Spleen (tissue), 11 donors: ENCODE measurements around the gene VSIG10L2. TPM values are rescaled to one million over a fixed set of nuclear protein-coding genes. Genes with fewer than 3 reads are reported as not detected.

ENCODE experiments used
- DNase-seq: peaks from one replicate; pipeline ENCODE4 v3.0.0-alpha.2; 2020
- H3K27ac ChIP-seq, 8 donors: fragments of 200-600 bp; sonication (generic) in 7 of 8; 1 replicate in 4 of 8; 2 replicates in 4 of 8; pipeline versions ENCODE4 v1.5.0 to v1.8.0; 2016 to 2021; ENCODE audit warnings: inconsistent platforms in 4 of 8, mild to moderate bottlenecking in 4 of 8, moderate library complexity in 1 of 8
- H3K27me3 ChIP-seq, 7 donors: fragments of 200-600 bp; sonication (generic) in 6 of 7; replicated peaks in 1 of 7; 1 replicate in 4 of 7; 2 replicates in 3 of 7; pipeline versions ENCODE4 v1.5.0 to v1.8.0; 2016 to 2021; ENCODE audit warnings: inconsistent platforms in 3 of 7, mild to moderate bottlenecking in 1 of 7
- H3K36me3 ChIP-seq, 6 donors: fragments of 200-600 bp; sonication (generic) in 5 of 6; 1 replicate in 4 of 6; 2 replicates in 2 of 6; pipeline versions ENCODE4 v1.5.0 to v1.8.0; 2016 to 2021; ENCODE audit warnings: inconsistent platforms in 2 of 6
- H3K4me1 ChIP-seq, 6 donors: fragments of 200-600 bp; sonication (generic) in 5 of 6; 1 replicate in 3 of 6; 2 replicates in 3 of 6; pipeline versions ENCODE4 v1.5.0 to v1.8.0; 2016 to 2021; ENCODE audit warnings: inconsistent platforms in 3 of 6
- H3K4me3 ChIP-seq, 8 donors: fragments of 200-600 bp; sonication (generic) in 7 of 8; 1 replicate in 4 of 8; 2 replicates in 4 of 8; pipeline versions ENCODE4 v1.5.0 to v1.8.0; 2016 to 2021; ENCODE audit warnings: inconsistent platforms in 4 of 8, mild to moderate bottlenecking in 4 of 8, moderate library complexity in 2 of 8
- H3K9me3 ChIP-seq, 8 donors: fragments of 200-600 bp; sonication (generic) in 7 of 8; 1 replicate in 4 of 8; 2 replicates in 4 of 8; pipeline versions ENCODE4 v1.5.0 to v1.8.0; 2016 to 2021; ENCODE audit warnings: inconsistent platforms in 4 of 8
- POLR2A ChIP-seq, 3 donors: fragments of 450-650 bp; IDR thresholded peaks; one replicate each; pipeline ENCODE4 v1.5.1; 2017; ENCODE audit warnings: antibody characterized with exemption in 3 of 3, mild to moderate bottlenecking in 1 of 3
- POLR2AphosphoS5 ChIP-seq, 3 donors: sonication (generic); formaldehyde crosslinking; IDR thresholded peaks; one replicate each; pipeline ENCODE4 v1.5.1; 2017; ENCODE audit warnings: antibody characterized with exemption in 3 of 3
- WGBS, 5 donors: extraction: QIAGEN DNeasy Blood & Tissue Kit in 3 of 5; methylation state at CpG; one replicate each; pipeline versions ENCODE4 v1.1.5 to v1.1.7; 2013 to 2018; 5-methylcytosine and 5-hydroxymethylcytosine counted together
- intact Hi-C: fragments of 100-400 bp; cut with DNase I; formaldehyde crosslinking; loops from one replicate; pipeline ENCODE4 v1.15.0; 2023; ENCODE audit warnings: low total_unique reads
- polyA plus RNA-seq, 3 donors: library from polyadenylated mRNA; stranded (reverse); fragments of 200-250 nt; gene quantifications; one replicate each; pipeline ENCODE4 v1.2.1, GENCODE V29; 2013
- total RNA-seq, 7 donors: library from RNA; depleted of rRNA in 3 of 7; stranded (reverse); fragments of >200 nt in 3 of 7; fragmentation: NEBNext Ultra II Directional in 4 of 7; extraction: Animal tissue kit (Norgen Biotek cat#: 25700) in 4 of 7; gene quantifications; one replicate each; pipeline versions ENCODE4 v1.1.0 to v1.2.1, GENCODE V29; 2016 to 2021
- TF ChIP-seq, protein P1 (sequence below), 11 experiments: fragments of 200-600 bp in 7 of 11; fragments of 450-650 bp in 4 of 11; sonication (generic) in 4 of 11; IDR thresholded peaks in 8 of 11; conservative IDR thresholded peaks in 3 of 11; 1 replicate in 7 of 11; 2 replicates in 4 of 11; pipeline versions ENCODE4 v1.4.0 to v1.8.0; 2016 to 2021; ENCODE audit warnings: antibody characterized with exemption in 11 of 11, inconsistent platforms in 4 of 11, mild to moderate bottlenecking in 1 of 11
- donor health status: healthy with polysubstance abuse.
- donor health status: DM: no; HTN: no; CAD: no; lungs with moderate emphysema.
- donor health status: DM: no; HTN: no; CAD: no.
- donor health status: Bipolar disorder and iron deficiency.
- donor health status: healthy.
- donor health status: DM: no; HTN: no; CAD: no.
- donor health status: DM: yes; HTN: yes; CAD: no.

Gene VSIG10L2
- total and polyA plus RNA-seq, 10 donors, result 1.2 to 7.1 (median 3.1) TPM; not detected in 1

DNA sequence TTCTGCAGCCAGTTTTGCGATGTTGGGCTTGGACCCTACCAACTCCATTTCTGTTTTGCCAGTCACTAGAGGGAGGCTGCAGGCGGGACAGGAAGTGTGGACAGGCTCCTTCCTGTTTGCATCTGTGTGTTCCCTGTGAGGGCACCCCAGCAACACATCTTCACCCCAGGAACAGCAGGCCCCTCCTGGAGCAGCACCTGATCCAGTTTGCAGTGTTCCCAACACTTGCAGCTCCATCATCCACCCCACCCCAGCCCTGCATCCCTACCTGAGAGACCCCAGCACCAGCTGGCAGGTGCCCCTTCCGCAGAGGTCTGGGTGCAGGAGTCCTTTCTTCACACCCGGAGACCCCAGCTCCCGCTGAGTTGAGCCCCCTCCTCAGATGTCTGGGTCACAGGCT is 7.4 kb upstream of the VSIG10L2 start:
- Histone ChIP-seq H3K4me1 (peaks cover 0 to 7% (median 0%) of the 10 kb centered on the region in 6 donors), H3K4me3 (no peak overlapping the region), H3K27ac (no peak overlapping the region), H3K36me3 (no peaks in the 10 kb centered on the region), H3K27me3 (peaks cover 0 to 9% (median 0%) of the 10 kb centered on the region in 7 donors), H3K9me3 (no peaks in the 10 kb centered on the region)
- 79 to 89% (median 85%) methylated on average over 5 of the region's 5 CpGs for WGBS, 5 donors
- intact Hi-C loops, result no loop called here
- TF ChIP-seq, protein P1, sequence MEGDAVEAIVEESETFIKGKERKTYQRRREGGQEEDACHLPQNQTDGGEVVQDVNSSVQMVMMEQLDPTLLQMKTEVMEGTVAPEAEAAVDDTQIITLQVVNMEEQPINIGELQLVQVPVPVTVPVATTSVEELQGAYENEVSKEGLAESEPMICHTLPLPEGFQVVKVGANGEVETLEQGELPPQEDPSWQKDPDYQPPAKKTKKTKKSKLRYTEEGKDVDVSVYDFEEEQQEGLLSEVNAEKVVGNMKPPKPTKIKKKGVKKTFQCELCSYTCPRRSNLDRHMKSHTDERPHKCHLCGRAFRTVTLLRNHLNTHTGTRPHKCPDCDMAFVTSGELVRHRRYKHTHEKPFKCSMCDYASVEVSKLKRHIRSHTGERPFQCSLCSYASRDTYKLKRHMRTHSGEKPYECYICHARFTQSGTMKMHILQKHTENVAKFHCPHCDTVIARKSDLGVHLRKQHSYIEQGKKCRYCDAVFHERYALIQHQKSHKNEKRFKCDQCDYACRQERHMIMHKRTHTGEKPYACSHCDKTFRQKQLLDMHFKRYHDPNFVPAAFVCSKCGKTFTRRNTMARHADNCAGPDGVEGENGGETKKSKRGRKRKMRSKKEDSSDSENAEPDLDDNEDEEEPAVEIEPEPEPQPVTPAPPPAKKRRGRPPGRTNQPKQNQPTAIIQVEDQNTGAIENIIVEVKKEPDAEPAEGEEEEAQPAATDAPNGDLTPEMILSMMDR (IDR thresholded peaks at IDR 0.05 in 8 of 11, conservative IDR thresholded peaks at IDR 0.05 in 3 of 11), result no peak
- TF ChIP-seq POLR2A (IDR thresholded peaks at IDR 0.05), result no peak
- DNase-seq, result peak; percentile 36

DNA sequence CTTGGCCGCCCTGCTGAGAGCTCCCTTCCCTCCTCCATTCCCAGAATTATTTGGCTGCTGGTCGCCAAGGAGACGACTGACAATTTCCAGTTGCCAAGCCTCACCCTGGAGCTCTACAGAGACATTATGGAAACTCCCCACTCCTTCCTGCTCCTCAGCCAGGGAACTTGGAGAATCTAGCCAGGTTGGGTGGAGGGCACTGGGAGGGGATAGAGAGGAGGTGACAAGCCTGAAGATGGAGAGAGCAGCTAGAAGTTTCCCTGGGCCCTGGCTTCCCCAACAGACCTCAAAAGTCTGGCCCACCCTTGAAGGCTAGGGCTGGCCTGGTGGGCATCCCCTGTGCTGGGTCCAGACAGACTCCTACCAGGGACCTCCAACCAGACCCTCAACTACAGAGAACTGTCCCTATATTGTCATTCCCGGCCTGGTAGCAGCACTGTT is 6.7 kb upstream of the VSIG10L2 start:
- DNase-seq, result peak; percentile 32
- 54 to 85% (median 80%) methylated on average over 4 of the region's 4 CpGs for WGBS, 5 donors
- no peak overlapping the region for H3K4me3 ChIP-seq
- no peak overlapping the region for H3K27ac ChIP-seq
- peaks cover 0 to 7% (median 0%) of the 10 kb centered on the region in 6 donors for H3K4me1 ChIP-seq
- no peaks in the 10 kb centered on the region for H3K36me3 ChIP-seq
- TF ChIP-seq, protein P1 (IDR thresholded peaks at IDR 0.05 in 8 of 11, conservative IDR thresholded peaks at IDR 0.05 in 3 of 11), result no peak
- TF ChIP-seq POLR2A (IDR thresholded peaks at IDR 0.05) (no peak), POLR2AphosphoS5 (IDR thresholded peaks at IDR 0.05) (no peak)
- no peaks in the 10 kb centered on the region for H3K9me3 ChIP-seq
- peaks cover 0 to 9% (median 0%) of the 10 kb centered on the region in 7 donors for H3K27me3 ChIP-seq
- intact Hi-C loops, result no loop called here

DNA sequence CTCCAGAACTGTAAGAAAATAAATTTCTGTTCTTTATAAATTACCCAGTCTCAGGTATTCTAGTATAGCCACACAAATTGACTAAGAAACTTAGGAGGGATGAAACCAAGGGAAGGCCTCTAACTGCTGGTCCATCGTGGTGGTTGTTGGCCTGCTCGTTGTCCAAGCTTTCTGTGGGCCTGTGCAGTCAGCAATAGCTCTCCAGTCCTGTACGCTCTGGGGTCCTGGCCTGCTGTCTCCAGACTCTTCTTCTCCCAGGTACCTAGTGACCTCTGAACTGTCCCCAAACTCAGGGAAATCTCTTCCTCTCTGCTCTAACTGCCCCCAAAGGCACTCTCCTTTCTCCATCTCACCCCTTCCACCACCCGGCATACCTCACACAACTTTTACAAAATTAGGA is 5.7 kb upstream of the VSIG10L2 start:
- peaks cover 0 to 7% (median 0%) of the 10 kb centered on the region in 6 donors for H3K4me1 ChIP-seq
- intact Hi-C loops, result no loop called here
- H3K9me3 ChIP-seq, result no peaks in the 10 kb centered on the region
- H3K27me3 ChIP-seq, result peaks cover 0 to 9% (median 0%) of the 10 kb centered on the region in 7 donors
- peak; percentile 22 for DNase-seq
- H3K36me3 ChIP-seq, result no peaks in the 10 kb centered on the region
- WGBS, 5 donors, result 95 to 99% (median 96%) methylated on average over 4 of the region's 4 CpGs
- no peak overlapping the region for H3K4me3 ChIP-seq
- H3K27ac ChIP-seq, result no peak overlapping the region
- TF ChIP-seq, protein P1 (IDR thresholded peaks at IDR 0.05 in 8 of 11, conservative IDR thresholded peaks at IDR 0.05 in 3 of 11), result no peak
- TF ChIP-seq POLR2A (IDR thresholded peaks at IDR 0.05), result no peak
- no peak for TF ChIP-seq POLR2AphosphoS5 (IDR thresholded peaks at IDR 0.05)

DNA sequence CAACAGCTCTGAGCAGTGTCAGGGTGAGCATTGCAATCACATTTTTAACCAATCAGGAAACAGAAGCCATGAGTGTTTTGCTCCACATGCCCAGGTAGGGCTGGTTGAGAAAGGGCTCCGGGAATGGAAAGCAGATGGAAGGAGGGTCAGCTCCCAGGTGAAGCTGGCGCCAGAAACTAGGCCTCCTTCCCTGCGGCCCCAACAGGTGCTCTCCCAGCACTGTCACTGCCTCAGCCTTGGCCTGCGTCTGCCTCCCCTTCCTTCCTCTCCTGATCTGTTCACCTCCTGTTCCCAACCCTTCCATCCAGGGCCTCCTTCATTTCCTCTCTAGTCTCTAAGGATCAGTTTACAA is 4.6 kb upstream of the VSIG10L2 start:
- TF ChIP-seq POLR2AphosphoS5 (IDR thresholded peaks at IDR 0.05), result no peak
- TF ChIP-seq, protein P1 (IDR thresholded peaks at IDR 0.05 in 8 of 11, conservative IDR thresholded peaks at IDR 0.05 in 3 of 11), result no peak
- TF ChIP-seq POLR2A (IDR thresholded peaks at IDR 0.05), result no peak
- intact Hi-C loops, result no loop called here
- H3K4me1 ChIP-seq, result peaks cover 0 to 7% (median 0%) of the 10 kb centered on the region in 6 donors
- no peak overlapping the region for H3K27ac ChIP-seq
- H3K4me3 ChIP-seq, result no peak overlapping the region
- H3K27me3 ChIP-seq, result peaks cover 0 to 14% (median 0%) of the 10 kb centered on the region in 7 donors
- H3K9me3 ChIP-seq, result no peaks in the 10 kb centered on the region
- no peaks in the 10 kb centered on the region for H3K36me3 ChIP-seq
- WGBS, 5 donors, result 72 to 87% (median 82%) methylated on average over 4 of the region's 4 CpGs
- no peak for DNase-seq
